ENCODE results near the gene ABHD14A. TPM values are rescaled to one million over a fixed set of nuclear protein-coding genes. Genes with fewer than 3 reads are reported as not detected.

The ABHD14A gene
- total RNA-seq, 5 donors from 2014 or later (not counting 1 experiment from before 2014, with no cell fraction given), result 14.3 to 26.5 (median 20.8) TPM

GRCh38 chr3:52029535-52029934, 54.7 kb downstream of the ABHD14A start:
- Histone ChIP-seq H3K36me3 (ENCODE audit: control insufficient read depth in 2 of 2, extremely low read depth in 1 of 2, insufficient read depth in 1 of 2, low read length in 1 of 2) (no peaks in the 10 kb centered on the region), H3K9me3 (no peaks in the 10 kb centered on the region), H3K27me3 (replicated peaks in 1 of 2; ENCODE audit: control insufficient read depth in 2 of 2, extremely low read depth in 1 of 2, insufficient read depth in 2 of 2, low read length in 1 of 2) (peaks cover 0 to 4% of the 10 kb centered on the region in 2 experiments), H3K4me3 (ENCODE audit: control insufficient read depth in 1 of 2, extremely low read depth in 1 of 2, low read length in 1 of 2) (no peak overlapping the region), H3K4me1 (ENCODE audit: control insufficient read depth in 1 of 2, extremely low read depth in 1 of 2, insufficient read depth in 2 of 2, low read length in 2 of 2) (no peaks in the 10 kb centered on the region), H3K27ac (ENCODE audit: low read length) (no peak overlapping the region)
- CTCF ChIA-PET, result interaction anchor here in 1 of 2 donors (0.8 kb wide), 1 partner anchor 12 kb away, joined by 3 read pairs; no protein-coding TSS in a partner anchor
- H3K27me3 Mint-ChIP-seq, result no peaks in the 10 kb centered on the region
- POLR2A ChIA-PET, result no interaction called here
- H3K36me3 Mint-ChIP-seq, result no peaks in the 10 kb centered on the region
- ATAC-seq (replicated peaks in 1 of 4) (no peak), DNase-seq (no peak)
- H3K27ac Mint-ChIP-seq, result no peak overlapping the region
- H3K9me3 Mint-ChIP-seq, result no peaks in the 10 kb centered on the region
- no peak overlapping the region for H3K4me3 Mint-ChIP-seq
- 69% methylated on average over 6 of the region's 10 CpGs for WGBS (ENCODE audit: insufficient coverage)
- peaks cover 0 to 5% (median 0%) of the 10 kb centered on the region in 3 donors for H3K4me1 Mint-ChIP-seq

Other genes with a start within 250 kb of the ABHD14A start
- gene IQCF6, start 195.8 kb upstream of the ABHD14A start, total RNA-seq, result not detected
- gene IQCF2, start 113.4 kb upstream of the ABHD14A start, total RNA-seq, result not detected
- not detected for gene IQCF5, start 99.5 kb upstream of the ABHD14A start, total RNA-seq
- not detected for gene IQCF1, start 71.7 kb upstream of the ABHD14A start, total RNA-seq
- gene RRP9, start 33.2 kb upstream of the ABHD14A start, total RNA-seq, result 10 to 100 TPM; 11.4 to 20.5 (median 18.3) TPM
- gene PARP3, start 32.7 kb upstream of the ABHD14A start, total RNA-seq, result 10 to 100 TPM in 3 of 5 donors, 1 to 10 TPM in 2; 8.7 to 16.3 (median 12.4) TPM
- gene GPR62, start 19.7 kb upstream of the ABHD14A start, total RNA-seq, result not detected
- 10 to 100 TPM; 11.7 to 33.3 (median 26.6) TPM for gene PCBP4, start 7.6 kb upstream of the ABHD14A start, total RNA-seq
- 10 to 100 TPM; 55.7 to 86.4 (median 78.5) TPM for gene ABHD14B, start 1.0 kb upstream of the ABHD14A start, total RNA-seq
- 10 to 100 TPM in 3 of 5 donors, 1 to 10 TPM in 2; 6.2 to 19.0 (median 13.3) TPM for gene ACY1, start 8.5 kb downstream of the ABHD14A start, total RNA-seq
- gene RPL29, start 20.8 kb downstream of the ABHD14A start, total RNA-seq, result 1,000 to 10,000 TPM; 1,518 to 1,711 (median 1,629) TPM
- gene DUSP7, start 81.5 kb downstream of the ABHD14A start, total RNA-seq, result 10 to 100 TPM; 11.3 to 41.3 (median 39.0) TPM
- gene POC1A, start 179.4 kb downstream of the ABHD14A start, total RNA-seq, result 1 to 10 TPM in 3 of 5 donors, under 1 TPM in 2; 0.91 to 1.9 (median 1.7) TPM
- 10 to 100 TPM; 12.2 to 32.7 (median 27.1) TPM for gene ALAS1, start 223.1 kb downstream of the ABHD14A start, total RNA-seq

All from T-cell (primary cell).